COLO829 (cell line): Measurements from ENCODE around the gene C20orf96.
"Not testable (repeated sequence)": the region's sequence is repeated elsewhere in the genome, so short reads cannot be mapped to it uniquely, and the experiment has no call there.

Experiments used
- DNase-seq: peaks from one replicate; pipeline ENCODE4 v3.0.0; 2012; ENCODE audit warnings: low spot score

The C20orf96 gene

GRCh38 chr20:278607-279571 is 11.7 kb downstream of the C20orf96 start:
- DNase-seq, result no peak

GRCh38 chr20:278181-278580 is 12.4 kb downstream of the C20orf96 start:
- no peak for DNase-seq

- DNase-seq, result no peak
Observed at GRCh38 chr20:277496-277781, 13.1 kb downstream of the C20orf96 start.

DNA sequence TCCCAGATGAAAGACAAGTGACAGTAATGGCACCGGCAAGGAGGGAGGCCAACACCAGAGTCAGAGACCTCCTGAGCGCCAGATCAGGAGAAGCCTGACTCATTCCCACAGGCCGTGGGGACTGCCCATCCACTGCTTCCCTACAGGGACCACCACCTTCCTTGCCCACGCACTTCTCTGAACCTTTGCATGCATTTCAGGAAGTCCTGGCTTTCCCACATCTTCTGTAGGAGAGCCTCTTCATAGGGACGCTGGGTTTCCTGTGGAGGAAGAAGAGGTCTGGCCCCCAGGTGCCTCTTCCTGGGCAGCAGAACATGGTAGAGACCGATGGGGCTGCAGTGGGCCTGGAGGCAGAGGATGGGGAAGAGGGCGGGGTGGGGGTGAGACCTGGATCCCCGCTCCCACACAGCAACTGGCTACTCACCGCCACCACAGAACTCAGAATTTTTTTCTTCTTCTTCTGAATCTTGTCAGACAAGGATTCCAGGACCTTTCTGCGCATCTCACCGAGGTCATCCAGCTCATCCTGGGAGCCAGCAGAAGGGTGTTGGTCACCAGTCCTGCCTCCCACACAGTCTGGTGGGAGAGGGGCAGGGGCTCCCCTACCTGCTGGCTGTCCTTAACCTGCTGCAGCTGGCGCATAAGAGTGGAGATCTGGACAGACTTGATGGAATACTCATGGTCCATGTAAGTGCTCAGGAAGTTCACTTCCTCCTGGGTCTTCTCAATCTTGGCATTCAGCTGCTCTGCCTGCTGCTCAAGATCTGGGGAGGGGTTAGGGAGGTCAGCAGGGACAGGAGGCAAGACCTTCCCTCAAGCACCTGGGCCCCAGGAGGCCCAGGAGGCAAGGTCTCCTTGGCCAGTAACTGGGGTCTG is 13.7 kb downstream of the C20orf96 start:
- DNase-seq, result no peak

DNA sequence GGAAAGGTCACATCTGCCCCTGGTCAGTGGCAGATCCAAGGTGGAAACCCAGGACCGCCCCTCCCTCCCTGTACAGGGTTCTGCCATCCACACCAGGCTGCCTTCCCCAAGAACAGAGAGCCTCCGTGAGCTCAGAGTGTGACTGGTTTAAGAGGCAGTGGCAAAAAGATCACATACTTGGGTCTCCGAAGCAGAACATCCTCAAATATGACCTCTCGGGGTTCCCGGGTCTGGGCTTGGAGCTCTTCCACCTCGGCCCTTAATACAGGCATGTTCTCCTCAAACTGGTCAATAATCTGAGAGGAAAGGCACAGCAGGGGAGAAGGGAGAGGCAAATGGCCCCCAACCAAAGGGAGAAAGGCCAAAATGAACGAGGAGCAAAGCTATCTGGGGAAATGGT is 14.8 kb downstream of the C20orf96 start:
- DNase-seq, result no peak

- DNase-seq, result no peak
Observed at GRCh38 chr20:273884-274283, 16.7 kb downstream of the C20orf96 start.

- no peak for DNase-seq
Observed at GRCh38 chr20:272718-273117, 17.8 kb downstream of the C20orf96 start.

- no peak for DNase-seq
Observed at GRCh38 chr20:271528-271927, 19.0 kb downstream of the C20orf96 start.

DNA sequence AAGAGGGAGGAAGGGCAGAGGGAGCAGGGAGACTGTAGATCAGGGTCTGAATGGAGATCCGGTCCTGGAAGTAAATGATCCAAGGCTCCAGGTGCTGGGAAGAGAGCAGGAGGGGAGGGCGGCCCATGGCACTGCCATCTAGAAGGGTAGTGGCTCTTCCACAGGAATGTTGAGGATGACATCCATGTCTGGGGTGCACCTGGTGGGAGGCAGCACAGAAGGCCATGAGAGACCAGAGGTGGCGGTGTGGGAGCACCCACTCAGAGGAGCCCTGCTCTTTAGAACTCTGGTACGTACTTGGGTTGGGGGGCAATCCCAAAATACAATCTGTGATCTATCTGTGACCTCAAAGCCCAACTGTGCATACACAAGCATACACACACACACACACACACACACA is 19.5 kb downstream of the C20orf96 start:
- DNase-seq, result no peak

DNA sequence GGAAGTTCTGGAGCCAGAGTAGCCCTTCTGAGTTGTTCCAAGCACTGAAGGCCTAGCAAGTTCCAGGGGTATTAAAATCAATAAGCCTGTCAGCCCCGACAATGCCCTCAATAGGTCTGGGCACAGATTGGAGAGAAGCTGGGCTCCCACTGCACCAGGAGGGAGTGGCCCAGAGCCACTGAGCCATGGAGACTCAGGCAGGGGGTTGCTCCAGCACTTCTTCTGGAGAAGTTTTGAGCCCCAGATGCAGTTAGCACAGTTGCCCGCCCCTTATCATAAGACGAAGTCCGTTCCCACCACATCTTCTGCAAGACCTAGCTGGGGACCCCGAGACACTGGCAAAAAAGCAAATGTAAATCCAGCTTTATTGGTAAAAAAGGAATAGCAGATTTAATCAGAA is 20.0 kb downstream of the C20orf96 start:
- no peak for DNase-seq

DNA sequence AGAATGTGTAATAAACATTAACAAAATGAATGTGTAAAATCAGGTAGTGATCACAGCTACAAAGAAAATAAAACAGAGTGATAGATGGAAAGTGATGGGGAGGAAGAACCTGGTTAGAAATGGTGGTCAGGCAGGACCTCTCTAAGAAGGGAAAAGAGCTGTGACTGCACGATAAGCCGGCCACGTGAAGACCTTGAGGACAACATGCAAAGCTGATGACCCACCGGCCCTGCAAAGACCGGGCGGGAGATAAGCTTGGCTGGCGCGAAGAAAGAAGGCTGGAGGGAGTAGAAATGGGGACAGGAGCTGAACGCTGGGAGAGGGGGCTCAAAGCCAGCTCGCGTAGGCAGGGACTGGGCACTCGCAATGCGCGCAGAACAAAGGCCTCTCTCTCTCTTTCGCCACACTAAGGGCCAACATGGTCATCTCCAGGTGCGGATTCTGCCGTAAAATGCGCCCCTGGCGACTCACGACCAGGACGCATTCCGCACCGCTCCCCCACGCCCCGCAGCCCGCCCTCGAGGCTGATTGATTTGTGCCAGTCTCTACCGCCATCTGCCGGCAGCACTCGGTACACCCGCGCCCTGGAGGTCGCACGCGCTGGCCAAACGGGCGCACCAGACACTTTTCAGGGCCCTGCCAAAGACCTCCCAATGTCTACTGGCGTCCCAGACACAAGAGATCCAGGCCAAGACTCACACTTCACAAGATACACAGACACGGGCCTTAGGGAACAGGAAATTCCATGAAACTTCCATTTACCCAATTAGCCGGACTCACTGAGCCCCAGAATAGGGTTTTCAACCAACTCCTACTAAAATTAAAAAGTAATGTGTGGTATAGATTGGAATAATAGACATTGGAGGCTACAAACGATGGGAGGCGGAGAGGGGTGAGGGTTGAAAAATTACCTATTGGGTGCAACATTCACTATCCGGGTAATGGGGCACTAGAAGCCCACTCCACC is 23.7 kb downstream of the C20orf96 start:
- peak; percentile 84 for DNase-seq

- DNase-seq, result no peak
Observed at GRCh38 chr20:263701-264100, 26.8 kb downstream of the C20orf96 start.

DNA sequence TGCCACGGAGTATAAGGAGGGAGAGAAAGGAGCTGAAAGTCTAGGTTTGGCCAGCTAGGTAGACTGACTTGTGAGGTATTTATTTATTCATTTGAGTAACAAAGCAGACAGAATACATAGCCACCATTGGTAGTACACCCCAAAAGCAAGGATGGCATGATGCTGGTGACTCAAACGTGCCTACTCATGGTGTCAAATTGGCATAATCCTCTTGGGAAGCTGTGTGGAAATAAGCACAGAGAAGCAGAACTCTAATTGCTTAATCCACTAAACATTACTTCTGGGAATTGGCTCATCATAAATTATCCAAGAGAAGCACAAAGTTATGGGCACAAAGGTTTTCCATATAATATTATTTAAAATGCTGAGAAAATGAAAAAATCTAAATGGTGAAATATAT is 30.6 kb downstream of the C20orf96 start:
- no peak for DNase-seq

- no peak for DNase-seq
Observed at GRCh38 chr20:258963-259362, 31.6 kb downstream of the C20orf96 start.

DNA sequence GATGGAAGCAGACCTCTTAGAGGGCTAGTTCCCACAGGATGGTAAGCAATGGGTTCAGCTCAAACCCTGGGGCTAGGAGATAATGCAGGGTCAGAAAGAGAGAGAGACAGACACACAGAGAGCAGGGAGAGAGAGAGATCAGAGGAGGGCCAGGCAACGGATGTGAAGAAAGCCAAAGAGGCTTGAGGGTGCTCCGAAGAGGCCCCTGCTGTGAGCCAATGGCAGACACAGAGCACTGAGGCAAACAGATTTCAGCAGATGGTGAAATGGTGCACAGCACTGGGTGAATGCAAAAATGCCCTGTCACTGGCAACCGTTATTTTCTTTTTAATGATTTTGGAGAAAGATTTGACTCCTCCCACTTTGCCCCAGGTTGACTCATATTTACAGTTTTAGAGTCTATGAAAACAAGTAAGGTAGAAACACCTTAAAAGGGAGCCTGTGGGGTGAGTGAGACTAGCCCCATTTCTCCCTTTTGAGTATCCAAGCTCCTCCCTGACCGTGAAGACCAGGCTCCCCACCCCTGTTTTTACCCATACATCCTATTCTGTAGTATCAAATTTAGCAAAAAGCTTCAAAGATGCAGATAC is 32.2 kb downstream of the C20orf96 start:
- DNase-seq, result no peak

DNA sequence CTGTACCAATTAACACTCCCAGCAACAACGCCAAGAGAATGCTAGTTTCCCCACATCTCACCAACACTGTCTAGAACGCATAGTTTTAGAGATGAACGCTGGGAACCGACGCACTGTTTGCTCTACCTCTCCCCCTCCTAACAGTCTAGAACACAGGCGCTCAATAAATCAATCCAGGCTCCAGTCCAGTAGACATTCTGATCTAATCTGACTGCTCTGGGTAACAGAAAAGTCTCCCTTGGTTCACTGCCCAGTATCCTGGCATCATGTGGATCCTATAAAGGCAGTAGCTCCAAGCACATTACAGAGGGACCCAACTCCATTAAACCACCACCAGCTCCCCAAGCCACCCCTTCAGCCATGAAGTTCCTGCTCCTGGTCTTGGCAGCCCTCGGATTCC is 33.1 kb downstream of the C20orf96 start, which contains the start of gene DEFB132:
TSS of gene DEFB132 (plus strand) at position 306 of the 400 bp plus-strand sequence. CDS start at position 361, 55 bp downstream.
- DNase-seq, result no peak

DNA sequence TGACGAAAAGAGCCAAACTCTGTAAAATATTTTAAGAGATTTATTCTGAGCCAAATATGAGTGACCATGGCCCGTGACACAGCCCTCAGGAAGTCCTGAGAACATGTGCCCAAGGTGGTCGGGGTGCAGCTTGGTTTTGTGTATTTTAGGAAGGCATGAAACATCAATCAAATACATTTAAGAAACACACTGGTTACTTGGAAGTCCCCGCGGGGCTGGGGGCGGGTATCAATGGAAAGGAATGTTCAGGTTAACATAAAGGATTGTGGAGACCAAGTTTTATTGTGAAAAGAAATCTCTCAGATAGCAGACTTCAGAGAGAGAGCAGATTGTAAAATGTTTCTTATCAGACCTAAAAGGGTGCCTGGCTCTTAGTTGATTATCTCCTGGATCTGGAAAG is 37.1 kb downstream of the C20orf96 start:
- DNase-seq, result not testable (repeated sequence)

- no peak for DNase-seq
Observed at GRCh38 chr20:252801-253200, 37.7 kb downstream of the C20orf96 start.

- no peak for DNase-seq
Observed at GRCh38 chr20:251354-251753, 39.2 kb downstream of the C20orf96 start.

DNA sequence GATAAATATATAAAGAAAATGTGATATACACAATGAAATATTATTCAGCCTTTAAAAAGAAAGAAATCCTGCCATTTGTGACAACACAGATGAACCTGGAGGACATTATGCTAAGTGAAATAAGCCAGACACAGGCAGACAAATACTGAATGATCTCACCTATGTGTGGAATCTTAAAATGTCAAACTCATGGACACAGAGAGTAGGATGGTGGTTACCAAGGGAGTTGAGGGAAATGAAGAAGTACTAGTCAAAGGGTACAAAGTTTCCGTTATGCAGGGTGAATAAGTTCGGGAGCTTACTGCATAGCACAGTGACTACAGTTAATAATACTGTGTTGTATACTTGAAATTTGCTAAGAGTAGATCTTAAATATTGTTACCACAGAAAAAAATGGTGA is 47.6 kb downstream of the C20orf96 start:
- no peak for DNase-seq

GRCh38 chr20:237929-238328 is 52.6 kb downstream of the C20orf96 start:
- no peak for DNase-seq
